ENCODE data around the gene MAGI1. TPM values are rescaled to one million over a fixed set of nuclear protein-coding genes. Genes with fewer than 3 reads are reported as not detected.

The MAGI1 gene
- total RNA-seq, 2 donors from 2014 or later: 38.6 to 45.1 TPM

GRCh38 chr3:65767551-65767950 lies 271.2 kb downstream of the MAGI1 start:
- no peaks in the 10 kb centered on the region for H3K27me3 Mint-ChIP-seq (ENCODE audit: insufficient read depth)
- H3K36me3 Mint-ChIP-seq (ENCODE audit: low read depth): no peaks in the 10 kb centered on the region
- TF ChIP-seq CTCF (conservative IDR thresholded peaks at IDR 0.05): no peak
- no peaks in the 10 kb centered on the region for H3K9me3 Mint-ChIP-seq
- no peak overlapping the region for H3K27ac Mint-ChIP-seq
- H3K27ac ChIP-seq (ENCODE audit: low read depth, low read length): no peak overlapping the region
- H3K4me1 ChIP-seq (ENCODE audit: control insufficient read depth, insufficient read depth, low read length): no peaks in the 10 kb centered on the region
- 80 to 91% methylated on average over 1 of the region's 1 CpG for WGBS, 2 experiments (ENCODE audit: insufficient coverage in 1 of 2, insufficient read length in 1 of 2)
- H3K4me3 ChIP-seq (ENCODE audit: low read length): no peak overlapping the region
- H3K9ac ChIP-seq (ENCODE audit: extremely low read depth, low read length, poor library complexity, severe bottlenecking): no peak overlapping the region
- no peak overlapping the region for H3K4me3 Mint-ChIP-seq
- no peaks in the 10 kb centered on the region for H3K27me3 ChIP-seq (ENCODE audit: control insufficient read depth, insufficient read depth, low read length, poor library complexity, severe bottlenecking)
- peaks cover 7% of the 10 kb centered on the region for H3K9me3 ChIP-seq (ENCODE audit: control insufficient read depth, low read length)
- peaks cover 5% of the 10 kb centered on the region for H3K4me1 Mint-ChIP-seq
- no peaks in the 10 kb centered on the region for H3K36me3 ChIP-seq (ENCODE audit: control insufficient read depth, insufficient read depth, low read length)
- DNase-seq: no peak

- no peak overlapping the region for H3K4me3 ChIP-seq (ENCODE audit: low read length)
- no peaks in the 10 kb centered on the region for H3K4me1 ChIP-seq (ENCODE audit: control insufficient read depth, insufficient read depth, low read length)
- H3K9me3 ChIP-seq (ENCODE audit: control insufficient read depth, low read length): no peaks in the 10 kb centered on the region
- no peak overlapping the region for H3K9ac ChIP-seq (ENCODE audit: extremely low read depth, low read length, poor library complexity, severe bottlenecking)
- H3K27ac Mint-ChIP-seq: no peak overlapping the region
- no peaks in the 10 kb centered on the region for H3K36me3 Mint-ChIP-seq (ENCODE audit: low read depth)
- no peaks in the 10 kb centered on the region for H3K27me3 Mint-ChIP-seq (ENCODE audit: insufficient read depth)
- H3K4me3 Mint-ChIP-seq: no peak overlapping the region
- H3K4me1 Mint-ChIP-seq: peaks cover 31% of the 10 kb centered on the region
- no peaks in the 10 kb centered on the region for H3K36me3 ChIP-seq (ENCODE audit: control insufficient read depth, insufficient read depth, low read length)
- 68% methylated on average over 4 of the region's 4 CpGs; no CpG with 5 or more reads in 1 of the 2 experiments for WGBS, 2 experiments (ENCODE audit: insufficient coverage in 1 of 2, insufficient read length in 1 of 2)
- no peaks in the 10 kb centered on the region for H3K9me3 Mint-ChIP-seq
- no peak for TF ChIP-seq CTCF (conservative IDR thresholded peaks at IDR 0.05)
- DNase-seq: no peak
- no peaks in the 10 kb centered on the region for H3K27me3 ChIP-seq (ENCODE audit: control insufficient read depth, insufficient read depth, low read length, poor library complexity, severe bottlenecking)
- H3K27ac ChIP-seq (ENCODE audit: low read depth, low read length): peak overlapping the region; percentile 36
Observed at GRCh38 chr3:65762235-65762580, 276.5 kb downstream of the MAGI1 start.

- Histone ChIP-seq H3K9ac (ENCODE audit: extremely low read depth, low read length, poor library complexity, severe bottlenecking) (no peak overlapping the region), H3K9me3 (ENCODE audit: control insufficient read depth, low read length) (no peaks in the 10 kb centered on the region), H3K4me1 (ENCODE audit: control insufficient read depth, insufficient read depth, low read length) (no peaks in the 10 kb centered on the region), H3K36me3 (ENCODE audit: control insufficient read depth, insufficient read depth, low read length) (no peaks in the 10 kb centered on the region), H3K27me3 (ENCODE audit: control insufficient read depth, insufficient read depth, low read length, poor library complexity, severe bottlenecking) (no peaks in the 10 kb centered on the region), H3K27ac (ENCODE audit: low read depth, low read length) (peak overlapping the region; percentile 36), H3K4me3 (ENCODE audit: low read length) (no peak overlapping the region)
- no peaks in the 10 kb centered on the region for H3K27me3 Mint-ChIP-seq (ENCODE audit: insufficient read depth)
- 81 to 84% methylated on average over 5 to 9 of the region's 9 CpGs for WGBS, 2 experiments (ENCODE audit: insufficient coverage in 1 of 2, insufficient read length in 1 of 2)
- DNase-seq: no peak
- no peak overlapping the region for H3K27ac Mint-ChIP-seq
- H3K4me3 Mint-ChIP-seq: no peak overlapping the region
- no peak for TF ChIP-seq CTCF (conservative IDR thresholded peaks at IDR 0.05)
- H3K4me1 Mint-ChIP-seq: peaks cover 31% of the 10 kb centered on the region
- H3K36me3 Mint-ChIP-seq (ENCODE audit: low read depth): no peaks in the 10 kb centered on the region
- no peaks in the 10 kb centered on the region for H3K9me3 Mint-ChIP-seq
Observed at GRCh38 chr3:65761446-65762234, 277.1 kb downstream of the MAGI1 start.
